Fibroblast of skin of right quadriceps (primary cell): ENCODE data around the gene C8G.

ENCODE experiments used
- DNase-seq: peaks from one replicate; pipeline ENCODE4 v3.0.0-alpha.2; 2013

C8G gene

DNA sequence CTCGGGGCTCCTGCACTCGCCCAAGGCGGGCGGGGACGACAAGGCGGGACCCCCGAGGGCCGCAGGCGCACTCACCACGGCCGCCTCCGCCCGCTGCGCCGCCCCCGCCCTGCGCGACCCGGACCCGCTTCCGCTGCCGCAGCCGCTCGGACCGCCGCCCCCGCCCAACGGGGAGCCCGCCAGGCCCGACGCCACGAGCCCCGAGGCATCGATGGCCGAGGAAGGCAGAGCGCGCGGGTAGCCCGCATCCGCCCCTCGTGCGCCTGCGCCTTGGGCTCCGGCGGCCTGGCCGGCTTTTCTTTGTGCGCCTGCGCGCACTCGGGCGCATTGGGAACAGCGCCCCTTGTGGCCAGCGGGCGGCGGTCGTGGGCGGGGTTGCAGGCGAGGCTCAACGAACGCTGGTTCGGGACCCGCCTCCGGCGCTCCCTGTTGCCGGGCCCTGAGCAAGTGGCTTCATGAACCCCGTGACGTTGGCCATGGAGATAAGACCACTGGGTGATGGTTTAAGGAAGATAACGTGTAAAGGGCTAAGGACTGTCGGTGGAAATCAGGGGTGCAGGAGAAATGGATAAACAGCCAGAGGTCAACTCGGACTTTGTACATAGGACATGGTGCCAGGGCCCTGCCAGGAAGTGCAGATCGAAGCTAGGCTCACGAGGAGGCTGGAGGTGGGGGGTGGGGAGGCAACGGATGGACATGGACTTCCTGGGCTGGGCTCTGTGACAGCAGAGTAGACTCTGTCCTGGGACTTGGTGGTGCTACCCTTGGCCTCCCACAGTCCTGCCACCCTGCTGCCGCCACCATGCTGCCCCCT lies at the start of gene C8G, which contains the start of gene FBXW5:
Gene C8G (plus strand): TSS at position 725 of the 814 bp plus-strand sequence. CDS start 78 bp downstream, at position 803.
Gene FBXW5 (minus strand): TSS at position 220 of the 814 bp plus-strand sequence. CDS start 655 bp downstream, outside the sequence.
- DNase-seq, result peak; percentile 93

- DNase-seq, result no peak
Measured at GRCh38 chr9:136896027-136896426, 49.0 kb upstream of the C8G start.

DNA sequence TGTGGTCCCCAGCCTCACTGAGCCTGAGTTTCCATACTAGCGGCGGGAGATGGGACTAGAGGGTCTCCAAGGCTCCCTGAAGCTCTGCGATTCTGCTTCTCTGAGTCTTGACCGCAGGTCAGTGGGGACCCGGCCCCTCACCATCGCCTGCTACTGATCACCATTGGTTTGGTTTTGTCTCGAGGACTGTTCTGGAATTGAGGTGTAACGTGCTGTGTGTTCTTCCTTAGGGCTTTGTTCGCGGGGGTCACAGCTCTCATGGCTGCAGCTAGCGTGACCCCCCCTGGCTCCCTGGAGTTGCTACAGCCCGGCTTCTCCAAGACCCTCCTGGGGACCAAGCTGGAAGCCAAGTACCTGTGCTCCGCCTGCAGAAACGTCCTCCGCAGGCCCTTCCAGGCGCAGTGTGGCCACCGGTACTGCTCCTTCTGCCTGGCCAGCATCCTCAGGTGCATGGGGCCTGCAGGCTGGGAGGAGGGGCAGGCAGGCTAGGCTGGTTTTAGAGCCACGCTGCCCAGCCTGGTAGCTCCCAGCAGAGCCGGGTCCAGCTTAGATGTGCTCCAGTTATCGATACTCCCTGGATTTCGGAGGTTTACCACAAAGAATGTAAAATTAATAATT lies 46.5 kb upstream of the C8G start:
- DNase-seq, result no peak

DNA sequence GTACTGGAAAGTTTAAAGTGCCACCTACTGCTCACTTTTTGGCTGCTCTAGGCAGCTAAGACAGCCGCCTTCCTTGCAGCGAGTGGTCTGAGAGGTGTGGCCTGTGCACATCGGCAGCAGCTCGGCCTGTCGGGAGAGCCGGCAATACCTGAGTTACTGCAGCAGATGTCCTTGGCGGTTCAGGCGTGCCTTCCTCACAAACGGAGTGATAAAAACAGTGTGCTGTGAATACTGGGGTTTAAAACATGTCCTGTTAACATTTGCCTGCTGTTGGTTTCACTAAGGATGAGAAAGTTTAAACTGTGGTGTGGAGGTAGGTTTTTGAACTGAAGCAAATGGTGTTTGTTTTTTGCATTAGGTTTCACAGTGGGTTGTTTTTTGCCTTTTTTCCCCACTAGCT lies 45.8 kb upstream of the C8G start:
- no peak for DNase-seq

- no peak for DNase-seq
Measured at GRCh38 chr9:136900556-136900955, 44.5 kb upstream of the C8G start.

GRCh38 chr9:136900988-136901515 lies 44.0 kb upstream of the C8G start:
- no peak for DNase-seq

DNA sequence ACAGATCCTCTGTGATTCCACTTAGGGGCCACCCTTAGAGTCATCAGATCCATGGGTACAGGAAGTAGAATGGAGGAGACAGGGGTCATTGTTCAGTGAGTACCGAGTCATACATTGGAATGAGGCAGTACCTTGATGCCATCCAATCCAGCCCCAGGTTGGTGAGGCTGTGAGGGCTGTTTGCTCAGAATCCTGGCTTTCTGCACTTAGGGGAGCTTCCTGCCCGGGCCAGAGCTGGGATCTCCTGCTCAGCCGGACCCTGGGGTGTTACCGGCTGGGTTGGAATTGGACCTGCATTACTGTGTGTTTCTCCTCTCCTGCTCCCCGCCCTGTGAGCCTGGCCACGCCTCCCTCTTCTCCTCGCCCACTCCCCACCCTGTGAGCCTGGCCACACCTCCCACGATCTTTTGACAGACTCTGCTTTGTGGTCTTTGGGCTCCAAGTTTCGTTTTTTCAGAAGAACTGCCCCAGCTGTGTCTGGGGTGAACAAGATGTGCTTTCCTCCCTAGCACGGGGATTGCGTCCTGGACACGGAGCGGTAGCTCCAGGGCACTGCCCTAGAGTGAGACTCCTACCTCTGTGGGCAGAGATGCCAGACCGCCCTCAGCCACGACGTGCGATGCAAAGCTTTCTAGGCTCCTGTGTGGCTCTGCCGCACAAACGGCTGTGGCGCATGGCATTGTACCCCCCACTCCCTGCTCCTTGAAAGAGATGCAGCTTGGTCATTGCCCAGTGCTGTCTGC lies 43.4 kb upstream of the C8G start:
- DNase-seq, result no peak

DNA sequence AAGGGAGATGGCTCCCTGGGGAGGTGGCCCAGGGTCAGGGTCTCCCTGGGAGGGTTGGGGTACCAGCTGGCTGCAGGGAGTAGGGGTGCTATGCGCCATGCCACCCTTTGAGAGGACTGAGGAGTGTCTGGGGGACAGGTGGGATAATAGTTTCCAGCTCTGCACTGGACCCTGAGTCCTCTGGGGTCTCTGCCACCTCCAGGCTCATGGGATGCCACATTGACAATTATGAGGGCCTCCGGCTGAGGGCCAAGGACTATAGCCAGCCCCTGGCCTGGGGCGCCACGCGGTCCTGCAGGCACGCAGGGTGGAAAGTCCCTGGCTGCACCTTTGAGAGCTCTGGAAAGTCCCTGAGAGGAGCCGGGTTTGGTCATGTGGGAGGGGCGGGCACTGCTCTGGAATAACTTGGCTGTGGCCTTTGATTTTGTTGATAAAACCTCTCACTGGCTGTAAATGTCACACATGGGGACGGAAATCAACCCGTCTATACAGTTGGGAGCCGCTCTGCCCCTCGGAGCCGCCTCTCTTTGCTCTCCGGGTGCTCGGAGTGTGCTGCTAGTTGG lies 42.7 kb upstream of the C8G start:
- no peak for DNase-seq

GRCh38 chr9:136903041-136903554 lies 41.9 kb upstream of the C8G start:
- no peak for DNase-seq

DNA sequence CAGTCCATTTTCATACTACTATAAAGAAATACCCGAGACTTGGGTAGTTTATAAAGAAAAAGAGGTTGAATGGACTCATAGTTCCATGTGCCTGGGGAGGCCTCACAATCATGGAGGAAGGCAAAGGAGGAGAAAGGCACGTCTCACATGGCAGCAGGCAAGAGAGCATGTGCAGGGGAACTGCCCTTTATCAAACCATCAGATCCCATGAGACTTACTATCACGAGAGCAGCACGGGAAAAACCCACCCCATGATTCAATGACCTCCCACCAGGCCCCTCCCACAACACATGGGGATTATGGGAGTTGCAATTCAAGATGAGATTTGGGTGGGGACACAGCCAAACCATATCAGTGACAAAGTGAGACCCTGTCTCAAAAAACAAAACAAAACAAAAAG lies 38.8 kb upstream of the C8G start:
- DNase-seq, result no peak

GRCh38 chr9:136907011-136907914 lies 37.8 kb upstream of the C8G start:
- no peak for DNase-seq

DNA sequence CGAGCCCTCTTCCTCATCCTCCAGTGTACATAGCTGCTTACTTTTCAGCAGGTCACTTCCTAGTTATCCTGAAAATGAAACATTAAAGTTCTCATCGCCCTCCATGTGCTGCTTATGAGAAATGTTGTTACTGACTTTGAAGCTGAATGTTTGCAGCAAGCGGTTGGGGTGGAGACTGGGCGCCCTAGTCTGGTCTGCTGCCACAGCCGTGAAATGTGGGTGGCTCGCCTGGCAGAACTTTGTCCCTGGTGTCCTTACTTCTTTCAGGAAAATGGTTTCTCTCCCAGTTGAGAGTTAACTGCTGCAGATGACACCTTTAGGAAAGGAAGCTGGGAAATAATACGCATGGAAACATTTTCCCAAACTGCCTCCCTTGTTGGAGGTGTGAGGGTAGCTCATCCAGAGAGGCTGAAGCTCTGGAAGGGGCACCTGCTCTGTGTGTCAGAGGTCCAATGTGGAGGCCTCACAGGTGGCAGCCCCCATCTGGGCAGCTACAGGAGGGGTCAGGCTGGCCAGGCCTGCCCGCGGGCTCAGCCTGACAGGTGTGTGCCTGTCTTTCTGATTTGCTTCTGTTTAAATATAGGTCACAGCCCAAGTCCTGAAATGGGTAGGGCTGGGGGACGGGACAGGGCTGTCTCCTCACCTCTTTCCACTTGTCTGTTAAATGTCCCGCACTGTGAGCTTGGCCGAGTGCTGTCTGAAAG lies 34.7 kb upstream of the C8G start:
- DNase-seq, result no peak

- no peak for DNase-seq
Measured at GRCh38 chr9:136910901-136911245, 34.2 kb upstream of the C8G start.

DNA sequence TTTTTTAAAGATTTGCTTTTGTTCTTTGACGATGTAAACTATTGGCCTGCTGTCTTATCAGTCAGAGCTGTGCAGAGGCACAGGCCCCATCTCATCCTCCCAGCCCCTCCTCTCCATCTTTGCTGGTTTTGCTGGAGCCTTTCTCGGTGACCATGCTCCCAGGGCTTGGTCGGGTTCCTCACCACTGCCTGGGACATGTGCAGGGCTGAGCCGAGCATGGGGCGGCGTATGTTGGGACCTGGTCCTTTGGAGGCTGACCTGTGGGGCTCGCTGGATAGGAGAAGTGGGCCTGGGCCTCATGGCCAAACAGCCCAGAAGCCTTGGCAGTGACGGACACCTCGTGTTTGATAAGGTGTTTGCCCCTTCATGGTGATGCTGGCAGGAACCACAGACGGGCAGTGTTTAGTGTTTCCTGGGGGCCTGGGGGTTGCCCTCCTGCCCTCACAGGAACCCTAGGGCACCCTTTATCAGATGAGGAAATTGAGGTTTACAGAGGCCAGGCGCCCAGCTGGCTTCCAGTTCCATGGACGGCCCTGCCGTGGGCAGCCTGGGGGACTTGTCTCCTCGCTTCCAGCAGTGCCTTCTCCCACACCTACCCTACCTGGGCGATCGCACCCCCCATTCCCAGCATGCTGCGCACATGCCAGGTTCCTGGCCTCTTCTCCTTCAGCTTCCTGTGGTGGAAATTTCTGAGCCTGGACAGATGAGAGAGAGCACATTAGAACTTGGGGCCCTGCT lies 31.2 kb upstream of the C8G start:
- DNase-seq, result no peak

DNA sequence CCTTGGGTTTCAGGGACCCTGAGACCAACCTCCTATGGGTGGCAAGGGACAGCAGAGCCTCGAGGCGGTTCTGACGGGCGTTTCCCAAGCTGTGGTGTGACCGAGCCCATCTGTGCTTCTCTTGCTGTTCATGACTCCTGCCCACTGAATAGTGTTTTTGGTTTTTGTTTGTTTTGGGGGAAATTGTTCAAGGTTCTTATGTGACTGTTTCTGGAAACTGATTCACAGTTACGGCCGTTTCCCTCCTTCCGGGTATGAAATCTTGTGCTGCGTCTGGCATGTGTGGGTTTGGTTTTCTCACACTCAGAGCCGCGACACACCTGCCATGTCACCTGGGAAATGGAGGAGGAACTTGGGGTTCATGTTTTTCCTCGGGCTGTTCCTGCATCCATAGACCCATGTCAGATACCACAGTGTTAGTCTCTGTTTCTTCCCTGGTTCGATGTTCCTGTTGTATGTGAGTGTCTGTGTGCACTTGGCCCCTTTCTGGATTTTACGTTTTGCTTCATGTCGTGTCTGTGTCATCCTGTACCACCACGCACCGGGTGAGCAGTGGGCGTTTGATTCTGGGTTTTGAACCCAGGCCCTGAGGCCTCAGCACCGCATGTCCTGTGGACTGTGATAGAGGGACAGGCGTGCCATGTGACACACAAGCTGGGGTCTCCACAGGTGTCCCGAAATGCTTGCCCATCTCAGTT lies 29.3 kb upstream of the C8G start:
- DNase-seq, result no peak

DNA sequence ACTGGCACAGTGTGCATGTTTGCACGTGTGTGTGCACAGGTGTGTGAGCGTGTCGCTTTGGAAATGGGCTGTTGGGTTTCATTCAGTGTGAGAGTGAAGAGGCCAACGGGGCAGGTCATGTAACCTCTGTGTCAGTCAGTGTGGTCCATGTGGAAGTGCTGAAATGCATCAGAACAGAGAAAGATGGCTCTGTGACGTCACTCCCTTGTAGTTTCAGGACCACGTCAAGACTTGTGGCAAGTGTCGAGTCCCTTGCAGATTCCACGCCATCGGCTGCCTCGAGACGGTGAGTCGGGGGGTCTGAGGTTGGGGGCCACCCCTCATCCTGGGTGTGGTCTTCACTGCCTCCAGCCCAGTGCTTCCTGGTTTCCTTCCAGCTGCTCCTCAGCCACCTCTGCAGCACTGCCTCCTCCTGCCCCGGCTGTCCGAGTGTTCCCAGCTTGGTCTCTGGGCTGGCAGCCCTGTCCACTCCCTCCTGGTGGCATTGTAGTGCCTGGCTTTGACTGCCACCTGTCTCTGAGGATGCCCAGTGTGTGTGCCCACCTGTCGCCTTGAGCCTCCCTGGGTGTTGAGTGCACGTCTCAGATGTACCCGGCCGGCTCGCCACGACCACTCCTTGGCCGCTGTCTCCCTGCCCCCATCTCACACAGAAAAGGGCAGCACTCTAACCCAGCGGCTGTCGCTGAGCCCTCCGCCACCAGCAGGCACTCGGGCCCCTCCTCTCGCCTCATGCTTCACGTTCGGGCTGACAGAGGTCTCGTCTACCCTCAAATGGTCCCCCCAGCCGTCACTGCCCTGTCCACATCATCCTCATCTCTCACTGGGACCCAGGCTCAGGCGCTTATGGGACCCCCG lies 28.5 kb upstream of the C8G start:
- no peak for DNase-seq

GRCh38 chr9:136917902-136918301 lies 27.1 kb upstream of the C8G start:
- DNase-seq, result no peak

DNA sequence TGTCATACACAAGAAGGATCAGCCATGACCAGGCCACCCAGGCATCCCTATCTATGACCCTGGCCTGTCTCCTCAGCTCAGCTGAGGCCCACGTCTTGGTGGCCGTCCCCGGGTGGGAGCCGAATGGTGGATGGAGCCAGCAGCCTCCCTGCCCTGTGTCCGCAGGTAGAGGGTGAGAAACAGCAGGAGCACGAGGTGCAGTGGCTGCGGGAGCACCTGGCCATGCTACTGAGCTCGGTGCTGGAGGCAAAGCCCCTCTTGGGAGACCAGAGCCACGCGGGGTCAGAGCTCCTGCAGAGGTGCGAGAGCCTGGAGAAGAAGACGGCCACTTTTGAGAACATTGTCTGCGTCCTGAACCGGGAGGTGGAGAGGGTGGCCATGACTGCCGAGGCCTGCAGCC lies 25.0 kb upstream of the C8G start:
- no peak for DNase-seq

DNA sequence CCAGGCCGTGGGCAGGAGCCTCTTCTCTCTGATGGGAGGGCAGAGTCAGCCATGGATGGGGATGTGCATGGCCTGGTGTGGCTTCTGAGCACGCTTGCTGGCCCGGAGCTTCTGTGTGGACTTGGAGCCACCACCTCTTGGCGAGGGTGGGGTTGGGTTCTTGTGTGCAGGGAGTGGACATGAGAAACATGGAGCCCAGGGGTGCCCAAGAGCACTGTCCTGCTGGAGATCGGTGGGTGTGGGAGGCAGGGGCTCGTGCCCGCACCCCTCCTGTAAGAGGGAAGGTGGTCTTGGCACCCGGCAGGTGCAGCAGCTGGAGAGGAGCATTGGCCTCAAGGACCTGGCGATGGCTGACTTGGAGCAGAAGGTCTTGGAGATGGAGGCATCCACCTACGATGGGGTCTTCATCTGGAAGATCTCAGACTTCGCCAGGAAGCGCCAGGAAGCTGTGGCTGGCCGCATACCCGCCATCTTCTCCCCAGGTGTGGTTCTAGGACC lies 24.3 kb upstream of the C8G start:
- DNase-seq, result no peak
